ENCODE measurements around the gene FAM219B.
A peak's percentile ranks its signal among the peaks of the same experiment; 100 is the strongest.

The FAM219B gene

DNA sequence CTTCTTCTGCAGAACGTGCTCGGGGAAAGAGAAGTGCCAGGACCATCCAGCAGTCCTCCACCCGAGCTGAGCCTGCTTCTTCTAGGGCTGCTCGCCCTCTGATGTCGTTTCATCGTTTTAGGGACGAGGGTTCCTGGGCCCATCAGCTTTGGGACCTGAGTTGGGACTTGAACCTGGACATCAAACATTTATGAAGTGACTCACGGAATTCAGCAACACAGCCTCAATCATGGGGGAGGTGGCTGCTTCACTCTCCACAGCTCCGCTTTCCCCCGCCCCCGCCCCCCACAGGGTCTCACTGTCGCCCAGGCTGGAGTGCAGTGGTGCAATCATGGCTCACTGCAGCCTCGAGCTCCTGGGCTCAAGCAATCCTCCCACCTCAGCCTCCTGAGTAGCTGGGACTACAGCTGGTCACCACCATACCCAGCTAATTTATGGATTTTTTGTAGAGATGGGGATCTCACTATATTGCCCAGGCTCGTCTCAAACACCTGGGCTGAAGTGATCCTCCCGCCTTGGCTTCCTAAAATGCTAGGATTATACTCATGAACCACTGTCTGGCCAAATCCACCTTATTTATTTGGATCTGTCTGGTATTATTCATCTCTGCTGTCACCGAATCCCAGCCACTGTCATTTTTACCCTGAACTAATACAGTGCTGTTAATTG, 32.8 kb downstream of the FAM219B start:
- peak; percentile 41 for DNase-seq (ENCODE audit: low spot score)

DNA sequence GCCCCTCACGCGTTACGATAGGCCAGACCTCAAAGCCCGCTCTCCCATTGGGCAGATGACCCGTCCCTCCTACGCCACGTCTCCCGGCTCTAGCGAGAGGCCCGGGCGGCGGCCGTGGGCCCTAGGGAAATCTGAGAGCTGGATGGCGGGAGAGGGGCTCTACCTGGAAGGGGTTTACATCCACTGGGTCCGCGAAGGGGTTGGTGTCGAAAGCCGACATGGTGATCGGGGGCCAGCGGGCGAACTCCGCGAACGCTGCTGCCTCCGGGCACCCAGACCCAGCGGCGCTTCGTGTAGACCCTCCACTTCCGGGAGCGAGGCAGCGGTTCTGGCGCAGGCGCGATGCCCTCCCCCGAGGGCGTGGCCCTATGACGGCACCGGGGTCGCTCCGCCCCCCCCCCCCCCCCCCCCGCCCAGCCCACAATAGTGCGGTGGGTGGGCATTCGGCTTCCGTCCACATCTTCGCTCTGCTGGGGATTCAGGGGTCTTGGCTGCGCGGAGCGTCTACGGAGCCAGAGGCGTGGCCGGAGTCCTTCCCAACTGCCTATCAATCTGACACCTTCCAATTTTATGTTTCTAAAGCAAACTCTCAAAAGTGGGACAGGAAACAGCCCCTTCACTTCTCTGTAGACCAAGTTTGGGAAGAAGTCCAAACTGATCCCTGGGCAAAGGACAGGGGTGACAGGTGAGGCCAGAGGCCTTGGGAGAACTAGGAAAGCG, 33.5 kb downstream of the FAM219B start, which contains the start of gene SCAMP2:
Gene SCAMP2, minus strand, starts transcription at position 330 of the 720 bp plus-strand sequence. Its CDS starts 110 bp downstream, at position 220.
- DNase-seq (ENCODE audit: low spot score), result peak; percentile 97

DNA sequence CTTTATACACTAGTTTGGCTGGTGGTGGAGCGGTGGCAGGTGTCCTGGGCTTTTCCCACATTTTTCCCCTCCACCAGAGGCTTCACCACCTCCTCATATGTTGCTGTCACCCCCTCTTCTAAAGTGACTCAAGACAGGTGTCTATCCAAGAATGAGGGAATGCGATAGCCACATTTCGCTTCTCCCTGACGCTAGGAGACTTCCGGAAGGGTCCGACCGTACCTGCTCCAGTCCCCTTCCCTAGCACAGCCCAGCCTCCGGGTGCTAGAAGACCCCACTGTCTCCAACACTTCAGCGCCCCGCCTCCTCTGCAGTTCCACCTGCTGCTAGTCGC, 34.0 kb downstream of the FAM219B start:
- DNase-seq (ENCODE audit: low spot score), result no peak

DNA sequence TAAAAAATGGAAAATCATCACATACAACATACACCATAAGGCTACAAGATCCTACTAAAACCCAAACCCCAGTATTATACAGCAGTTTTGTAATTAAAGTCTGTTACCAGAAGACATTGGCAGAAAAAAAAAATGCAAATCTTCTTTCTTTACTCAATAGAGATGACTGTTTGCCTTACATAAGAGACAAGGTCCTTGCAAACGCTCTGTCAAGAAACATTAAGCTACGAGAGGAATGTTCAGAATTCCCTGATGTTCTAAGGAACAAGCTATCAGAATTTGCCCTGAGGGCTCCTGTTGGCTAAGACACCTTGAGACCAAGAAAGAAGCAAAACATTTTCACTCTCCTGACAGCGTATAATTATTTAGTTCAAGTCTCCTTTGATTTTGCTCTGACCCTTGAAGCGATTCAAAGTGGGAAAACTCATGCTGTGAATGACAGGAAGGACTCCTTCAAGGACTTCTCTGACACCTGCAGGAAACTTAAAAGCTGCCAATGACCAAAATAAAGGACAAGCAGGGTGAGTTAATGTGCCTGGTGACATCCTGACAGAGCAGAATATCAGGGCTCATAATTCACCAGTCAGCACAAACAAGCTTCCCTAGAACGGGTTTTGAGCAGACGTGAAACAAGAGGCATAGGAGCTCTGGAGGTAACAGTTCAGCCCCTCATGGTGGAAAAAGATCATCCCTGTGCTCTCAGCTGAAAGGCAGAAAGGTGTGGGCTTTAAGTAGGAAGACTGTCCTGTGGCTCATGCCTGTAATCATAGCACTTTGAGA, 36.0 kb downstream of the FAM219B start:
- no peak for DNase-seq (ENCODE audit: low spot score)

DNA sequence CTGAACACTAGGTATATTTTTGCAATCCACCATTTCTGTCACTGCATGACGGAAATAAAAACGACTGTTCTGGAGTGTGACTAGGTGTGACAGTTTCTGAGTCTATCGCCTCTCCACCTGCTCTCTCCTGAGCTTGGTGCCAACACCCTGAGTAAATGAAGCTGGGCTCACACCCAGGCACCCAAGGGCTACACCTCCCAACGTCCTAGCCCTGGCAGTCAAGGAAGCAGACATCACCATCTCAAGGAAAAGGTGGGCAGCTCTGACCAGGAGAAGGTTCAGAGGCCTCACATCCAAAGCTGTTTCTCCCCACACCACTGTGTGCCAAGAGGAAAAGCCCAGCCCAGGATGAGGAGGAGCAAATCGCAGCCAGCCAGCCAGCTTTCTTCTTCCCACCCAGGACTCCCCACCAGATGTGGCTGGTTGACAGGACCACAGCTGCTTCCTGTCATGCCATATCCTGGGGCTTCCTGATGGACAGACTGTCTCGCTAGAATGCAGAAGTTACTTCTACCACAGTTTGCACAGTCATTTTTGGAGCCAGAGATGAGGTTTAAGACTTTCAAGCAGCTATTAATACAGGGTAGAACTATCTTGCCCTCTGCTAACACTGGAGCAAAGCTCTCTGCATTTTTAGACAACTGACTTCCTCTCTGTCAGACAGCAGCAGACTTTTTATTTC, 36.8 kb downstream of the FAM219B start:
- DNase-seq (ENCODE audit: low spot score), result no peak

DNA sequence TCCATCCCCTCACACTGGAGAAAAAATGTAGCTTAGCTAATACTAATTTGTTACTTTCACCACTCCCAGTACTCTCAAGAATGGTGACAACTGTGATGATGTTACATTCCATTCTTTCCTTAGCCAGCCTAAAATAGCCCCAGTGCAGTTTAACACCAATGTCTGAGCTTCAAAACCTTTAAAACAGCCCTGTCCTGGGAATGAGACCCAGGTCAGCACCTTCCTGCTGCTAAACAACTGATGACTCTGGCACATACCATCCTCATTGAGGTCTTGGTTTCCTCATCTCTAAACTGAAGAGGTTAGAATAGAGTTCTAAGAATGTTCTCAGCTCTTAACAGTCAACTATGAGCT, 37.3 kb downstream of the FAM219B start:
- no peak for DNase-seq (ENCODE audit: low spot score)

DNA sequence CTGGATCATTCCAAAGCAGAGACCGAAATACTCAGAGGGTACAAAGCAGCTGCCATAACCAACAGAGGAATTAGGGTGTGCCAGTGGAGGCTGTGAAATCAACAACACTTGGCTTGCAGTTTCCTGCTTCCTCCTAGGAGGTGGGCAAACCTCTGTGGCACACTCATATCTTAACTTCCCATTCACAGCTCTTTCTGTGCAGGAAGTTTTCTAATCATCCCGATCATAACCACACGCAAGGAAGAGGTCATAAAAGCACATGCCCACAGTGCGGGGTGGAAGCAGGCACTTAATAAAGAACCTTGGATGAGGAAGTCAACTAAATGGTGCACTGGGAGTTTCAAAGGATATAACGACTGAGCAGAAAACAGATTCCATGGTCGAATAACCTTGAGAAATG, 38.6 kb downstream of the FAM219B start:
- no peak for DNase-seq (ENCODE audit: low spot score)

DNA sequence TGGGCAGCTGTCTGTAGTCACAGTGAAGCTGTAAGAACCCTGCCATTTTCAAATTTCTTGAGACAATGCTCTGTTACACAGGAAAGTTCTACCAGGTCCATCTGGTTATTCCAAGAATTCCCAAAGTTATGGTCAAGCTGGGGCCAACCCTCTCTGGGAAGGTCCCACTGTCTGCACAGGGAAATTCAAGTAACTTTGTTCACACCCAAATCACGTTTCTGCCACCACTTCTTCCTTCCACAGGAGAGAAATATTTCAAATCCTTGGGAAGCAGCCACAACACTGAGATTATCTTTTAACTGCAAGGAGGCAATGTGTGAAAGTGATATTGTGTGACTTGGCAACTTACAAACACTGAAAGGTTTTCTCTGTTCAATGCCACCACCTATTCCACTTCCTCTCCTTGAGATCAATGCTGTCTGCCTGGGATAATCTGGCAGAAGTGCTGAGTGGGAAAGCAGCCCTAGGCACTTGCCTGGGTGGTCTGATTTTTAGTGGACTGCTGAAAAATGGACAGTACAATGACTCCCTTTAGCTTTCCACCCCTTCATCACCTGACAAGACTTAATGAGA, 39.1 kb downstream of the FAM219B start:
- no peak for DNase-seq (ENCODE audit: low spot score)

DNA sequence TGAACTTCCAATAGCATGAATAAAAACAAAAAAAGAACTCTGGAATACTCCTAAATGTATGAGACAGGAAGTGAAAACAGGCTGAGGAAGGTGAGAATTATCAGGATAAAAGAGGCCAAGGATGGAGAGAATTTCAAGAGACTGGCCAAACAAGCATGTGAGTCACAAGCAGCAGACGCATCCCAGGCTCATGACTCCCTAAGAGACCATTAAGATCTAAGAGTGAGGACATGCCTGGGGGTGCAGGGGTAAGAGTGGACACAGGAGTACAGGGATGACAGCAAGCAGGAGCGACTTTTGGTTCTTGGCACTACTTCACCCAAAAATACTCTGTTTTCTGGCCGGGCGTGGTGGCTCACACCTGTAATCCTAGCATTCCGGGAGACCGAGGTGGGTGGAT, 40.6 kb downstream of the FAM219B start:
- DNase-seq (ENCODE audit: low spot score), result no peak

DNA sequence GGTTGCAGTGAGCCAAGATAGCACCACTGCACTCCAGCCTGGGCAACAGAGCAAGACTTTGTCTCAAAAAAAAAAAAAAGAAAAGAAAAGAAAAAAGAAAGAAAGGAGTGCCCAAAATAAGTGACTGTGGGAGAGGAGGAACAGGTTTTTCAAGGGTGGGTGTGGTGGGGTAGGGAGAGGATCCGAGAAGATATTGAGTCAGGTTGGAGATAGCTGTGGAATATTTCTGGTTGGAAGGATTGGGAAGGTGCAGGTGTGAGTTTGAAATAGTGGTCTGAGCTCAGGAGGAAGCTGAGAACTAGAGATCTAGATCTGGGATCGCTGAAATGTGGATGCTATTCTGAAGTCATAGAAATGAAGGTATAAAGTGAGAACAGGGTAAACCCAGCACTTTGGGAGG, 41.3 kb downstream of the FAM219B start:
- no peak for DNase-seq (ENCODE audit: low spot score)

DNA sequence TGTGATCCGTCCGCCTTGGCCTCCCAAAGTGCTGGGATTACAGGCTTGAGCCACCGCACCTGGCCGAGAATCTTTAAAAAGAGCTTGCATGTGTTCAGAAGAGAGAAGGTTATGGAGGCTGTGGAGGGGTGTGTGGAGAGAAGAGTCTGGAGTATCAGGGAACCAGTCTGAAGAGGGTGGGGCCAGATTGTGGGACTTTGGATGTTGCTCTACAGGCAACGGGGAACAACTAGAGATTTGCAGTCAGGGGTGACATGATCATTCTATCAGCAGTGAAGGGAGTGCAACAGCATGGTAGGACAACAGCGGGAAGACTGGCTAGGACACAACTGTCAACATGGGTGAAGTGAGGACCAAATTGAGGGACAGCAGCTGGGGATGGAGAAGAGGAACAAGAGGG, 42.4 kb downstream of the FAM219B start:
- DNase-seq (ENCODE audit: low spot score), result no peak

DNA sequence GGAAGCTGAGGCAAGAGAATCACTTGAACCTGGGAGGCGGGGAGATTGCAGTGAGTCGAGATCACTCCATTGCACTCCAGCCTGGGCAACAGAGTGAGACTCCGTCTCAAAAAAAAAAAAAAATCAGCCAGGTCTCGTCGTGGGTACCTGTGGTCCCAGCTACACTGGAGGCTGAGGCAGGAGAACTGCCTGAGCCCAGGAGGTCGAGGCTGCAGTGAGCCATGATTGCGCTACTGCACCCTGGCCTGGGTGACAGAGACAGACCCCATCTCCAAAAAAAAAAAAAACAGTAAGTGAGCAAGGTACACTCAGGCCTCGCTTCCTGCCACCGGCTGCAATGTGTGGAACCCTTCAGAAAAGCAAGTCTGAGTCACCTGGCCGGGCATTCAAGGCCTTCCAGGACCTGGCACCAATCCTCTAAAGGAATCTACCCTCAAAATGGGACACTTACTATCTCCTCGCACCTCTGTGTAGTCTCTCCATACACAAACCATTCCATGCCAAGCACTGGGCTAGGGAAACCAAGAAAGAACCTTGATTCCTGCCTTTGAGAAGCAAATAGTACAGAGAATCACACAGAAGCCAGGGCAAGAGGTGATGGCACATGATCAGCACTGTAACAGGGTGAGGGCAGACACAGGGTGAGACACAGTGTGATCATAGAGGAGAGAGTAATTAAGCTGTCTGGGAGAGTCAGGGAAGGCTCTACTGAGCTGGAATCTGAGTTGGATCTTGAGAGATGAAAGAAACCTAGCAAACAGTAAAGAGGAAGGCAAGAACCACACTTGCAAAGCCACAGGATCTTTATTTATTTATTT, 43.2 kb downstream of the FAM219B start:
- DNase-seq (ENCODE audit: low spot score), result no peak

DNA sequence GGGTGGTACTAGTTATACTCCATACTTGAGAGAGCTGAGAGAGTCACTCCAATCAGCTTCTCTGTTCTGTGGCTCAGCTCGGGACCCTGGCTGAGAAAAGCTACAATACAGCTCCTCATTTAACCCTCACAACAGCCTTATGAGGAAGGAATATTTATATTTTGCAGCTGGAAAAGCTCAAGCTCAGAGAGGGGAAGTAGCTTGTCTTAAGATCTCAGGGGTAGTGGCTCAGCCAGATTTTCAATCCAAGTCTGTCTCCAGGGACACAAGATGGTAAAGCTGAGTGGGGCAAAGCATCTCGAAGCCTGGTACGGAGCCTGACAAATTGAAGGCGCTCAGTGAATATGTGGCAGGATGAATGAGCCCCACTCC, 48.3 kb downstream of the FAM219B start:
- DNase-seq (ENCODE audit: low spot score), result no peak

DNA sequence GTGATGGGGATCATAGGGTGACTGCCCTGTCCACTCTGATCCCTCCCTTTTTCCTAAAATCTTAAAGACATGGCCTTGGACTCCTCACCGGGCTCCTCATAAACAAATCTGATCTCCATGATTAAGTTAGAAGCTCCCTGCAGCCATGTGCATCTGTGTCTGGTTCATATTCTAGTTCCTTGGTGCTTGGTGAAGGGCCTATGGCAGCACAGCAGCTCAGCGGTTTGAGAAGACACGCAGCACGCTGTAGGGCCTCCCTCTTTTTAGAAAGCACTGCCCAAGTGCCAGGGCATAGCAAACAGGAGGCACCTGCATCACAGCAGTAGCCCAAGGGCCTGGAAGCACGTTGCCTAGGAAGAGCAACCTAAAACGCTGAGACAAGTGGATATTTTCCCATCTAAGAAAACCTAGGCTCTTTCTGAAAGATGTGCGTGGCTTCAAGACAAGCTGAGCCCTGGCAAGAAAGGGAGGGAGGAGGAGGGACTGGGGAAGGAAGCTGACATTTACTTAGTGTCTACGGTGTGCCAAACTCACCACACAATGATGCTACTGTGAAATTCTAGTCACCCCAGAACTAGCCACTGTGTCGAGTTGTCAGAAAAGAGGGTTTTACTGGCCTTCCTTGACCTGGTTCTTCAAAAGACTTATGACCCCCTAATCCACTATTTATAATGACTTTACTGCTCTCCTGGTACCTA, 48.8 kb downstream of the FAM219B start:
- DNase-seq (ENCODE audit: low spot score), result peak; percentile 63

DNA sequence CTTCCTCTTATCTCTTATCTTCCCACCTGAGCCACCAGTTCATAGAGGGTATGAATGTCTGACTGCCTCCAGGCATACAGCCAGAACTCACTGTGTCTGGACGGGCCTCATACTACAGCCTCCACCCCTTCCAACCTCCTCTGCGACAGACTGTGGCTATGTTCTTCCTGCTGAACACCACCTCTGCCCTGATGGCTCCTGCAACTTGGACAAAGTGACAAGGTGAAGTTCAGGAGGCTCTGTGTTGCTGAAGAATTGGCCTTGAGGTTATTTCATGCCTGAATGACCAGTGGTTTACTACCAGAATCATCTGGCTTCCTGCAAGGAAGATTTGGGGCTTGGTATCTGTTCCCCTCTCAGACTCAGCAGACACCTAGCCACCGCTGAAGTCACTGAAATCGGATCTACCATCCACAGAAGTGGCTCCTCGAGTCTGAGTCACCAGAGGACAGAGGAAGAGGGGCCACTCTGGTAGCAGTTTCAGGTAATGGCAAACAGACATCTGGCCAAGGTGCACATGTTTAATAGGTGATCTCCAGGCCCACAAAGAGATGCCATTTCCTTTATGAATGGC, 49.5 kb downstream of the FAM219B start:
- DNase-seq (ENCODE audit: low spot score), result no peak

DNA sequence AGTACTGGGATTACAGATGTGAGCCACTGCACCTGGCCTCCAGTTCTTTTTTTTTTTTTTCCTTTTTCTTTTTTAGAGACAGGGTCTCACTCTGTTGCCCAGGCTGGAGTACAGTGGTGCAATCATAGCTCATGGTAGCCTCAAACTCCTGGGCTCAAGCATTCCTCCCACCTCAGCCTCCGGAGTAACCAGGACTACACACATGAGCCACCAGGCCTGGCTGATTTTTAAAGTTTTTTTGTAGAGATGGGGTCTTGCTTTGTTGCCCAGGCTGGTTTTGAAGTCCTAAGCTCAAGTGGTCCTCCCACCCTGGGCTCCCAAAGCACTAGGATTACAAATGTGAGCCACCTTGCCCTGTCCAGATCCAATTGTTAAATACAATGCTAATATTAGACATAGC, 50.1 kb downstream of the FAM219B start:
- no peak for DNase-seq (ENCODE audit: low spot score)

DNA sequence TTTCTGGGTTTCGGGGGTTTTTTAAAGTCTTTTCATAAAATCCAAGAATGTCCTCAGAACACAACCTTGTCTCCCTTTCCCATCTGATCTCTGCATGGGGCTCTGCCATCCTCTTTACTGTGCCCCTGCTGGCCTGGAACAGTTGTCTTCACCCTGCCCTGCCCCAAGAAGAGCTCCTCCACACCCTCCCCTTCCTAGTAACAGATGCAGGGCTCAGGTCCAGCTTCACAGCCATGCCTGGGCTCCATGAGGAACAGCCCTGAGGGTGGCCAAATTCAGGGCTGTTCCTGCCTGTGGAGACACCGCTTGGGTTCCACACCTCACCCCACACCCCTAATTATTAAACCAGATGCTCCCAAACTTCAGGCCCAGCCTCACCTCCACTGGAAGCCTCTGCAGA, 50.8 kb downstream of the FAM219B start:
- DNase-seq (ENCODE audit: low spot score), result no peak

DNA sequence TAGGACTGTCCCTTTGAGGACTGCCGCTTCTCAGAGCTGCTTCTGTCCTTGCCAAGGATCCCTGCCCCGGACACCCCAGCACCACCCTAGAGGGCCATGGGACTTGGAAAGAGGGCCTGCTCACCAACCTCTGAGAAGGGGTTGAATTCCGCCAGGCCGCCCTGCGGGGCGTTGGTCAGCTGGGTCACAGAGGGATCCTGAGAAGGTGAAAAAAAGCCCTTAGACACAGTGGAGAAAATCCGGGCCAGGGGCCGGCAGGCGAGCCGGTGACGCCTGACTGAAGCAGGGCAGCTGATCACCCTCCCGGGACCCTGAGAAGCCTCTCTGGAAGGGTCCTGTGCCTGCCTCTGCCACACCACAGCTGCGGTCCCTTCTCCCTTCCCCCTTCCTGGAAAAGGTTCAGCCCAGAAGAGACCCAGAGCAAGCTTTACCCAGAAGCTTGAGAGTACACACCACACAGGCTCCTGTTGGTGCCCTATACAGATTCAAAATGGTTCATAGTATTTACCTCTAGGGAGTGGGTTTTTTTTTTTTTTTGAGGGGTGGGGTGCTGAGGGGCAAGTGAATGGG, 52.1 kb downstream of the FAM219B start:
- no peak for DNase-seq (ENCODE audit: low spot score)

DNA sequence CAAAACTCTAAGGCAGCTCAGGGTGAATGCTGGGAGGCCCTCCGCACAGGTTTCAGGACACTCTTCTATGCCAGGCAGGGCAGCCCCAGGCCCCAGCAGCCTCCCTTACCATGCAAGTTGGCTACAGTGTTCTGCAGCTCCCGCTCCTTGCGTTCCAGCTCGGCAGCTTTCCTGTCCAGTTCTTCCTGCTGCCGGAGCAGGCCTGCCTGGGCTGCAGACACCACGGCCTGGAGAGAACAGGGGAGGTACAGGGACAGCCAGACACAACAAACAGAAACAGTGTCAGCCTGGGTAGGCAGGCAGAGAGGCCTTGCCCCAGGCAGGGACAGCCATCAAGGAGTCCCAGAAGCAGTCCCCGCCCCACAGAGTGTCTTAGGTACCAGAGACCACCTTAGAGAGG, 54.7 kb downstream of the FAM219B start:
- DNase-seq (ENCODE audit: low spot score), result no peak

DNA sequence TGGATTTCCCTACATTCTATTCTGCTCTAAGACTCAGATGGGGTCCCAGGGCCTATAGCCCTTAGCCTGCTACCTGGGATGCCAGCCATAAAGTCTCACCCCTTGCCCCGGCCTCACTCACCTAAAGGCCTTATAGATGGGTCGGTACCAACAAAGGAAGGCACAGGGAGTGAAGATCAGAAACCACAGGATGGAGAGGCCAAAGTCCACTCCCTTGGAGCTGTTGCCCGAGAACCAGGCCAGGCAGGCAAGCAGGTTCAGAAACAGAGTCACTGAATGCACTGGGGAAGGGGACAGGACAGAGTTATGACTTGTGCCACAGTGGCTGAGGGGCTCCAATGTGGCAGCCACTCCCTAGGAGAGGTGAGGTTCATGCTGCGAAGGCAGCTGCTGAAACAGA, 56.3 kb downstream of the FAM219B start:
- no peak for DNase-seq (ENCODE audit: low spot score)
